ENCODE results near the gene SYT7.

The SYT7 gene

GRCh38 chr11:61554172-61554988, 26.5 kb downstream of the SYT7 start:
- no peak for DNase-seq

- DNase-seq = no peak
Observed at GRCh38 chr11:61553373-61554171, 27.3 kb downstream of the SYT7 start.

- DNase-seq = no peak
Observed at GRCh38 chr11:61552108-61552635, 28.7 kb downstream of the SYT7 start.

GRCh38 chr11:61551634-61552033, 29.2 kb downstream of the SYT7 start:
- no peak for DNase-seq

GRCh38 chr11:61550665-61551227, 30.1 kb downstream of the SYT7 start:
- no peak for DNase-seq

GRCh38 chr11:61549662-61550568, 31.0 kb downstream of the SYT7 start:
- no peak for DNase-seq

- no peak for DNase-seq
Observed at GRCh38 chr11:61549177-61549576, 31.7 kb downstream of the SYT7 start.

- no peak for DNase-seq
Observed at GRCh38 chr11:61547246-61547645, 33.6 kb downstream of the SYT7 start.

GRCh38 chr11:61546663-61547062, 34.2 kb downstream of the SYT7 start:
- no peak for DNase-seq

GRCh38 chr11:61545921-61546320, 35.0 kb downstream of the SYT7 start:
- DNase-seq = no peak

- DNase-seq = no peak
Observed at GRCh38 chr11:61545341-61545740, 35.5 kb downstream of the SYT7 start.

- DNase-seq = no peak
Observed at GRCh38 chr11:61544466-61544865, 36.4 kb downstream of the SYT7 start.

- DNase-seq = no peak
Observed at GRCh38 chr11:61543606-61544306, 37.1 kb downstream of the SYT7 start.

- no peak for DNase-seq
Observed at GRCh38 chr11:61542705-61543104, 38.2 kb downstream of the SYT7 start.

- no peak for DNase-seq
Observed at GRCh38 chr11:61542024-61542461, 38.8 kb downstream of the SYT7 start.

- no peak for DNase-seq
Observed at GRCh38 chr11:61541598-61541997, 39.3 kb downstream of the SYT7 start.

GRCh38 chr11:61540528-61540927, 40.3 kb downstream of the SYT7 start:
- no peak for DNase-seq

GRCh38 chr11:61539831-61540357, 41.0 kb downstream of the SYT7 start:
- DNase-seq = no peak

GRCh38 chr11:61539006-61539405, 41.9 kb downstream of the SYT7 start:
- no peak for DNase-seq

GRCh38 chr11:61538636-61538961, 42.3 kb downstream of the SYT7 start:
- no peak for DNase-seq

- DNase-seq = no peak
Observed at GRCh38 chr11:61537326-61537725, 43.5 kb downstream of the SYT7 start.

Data from T-helper 1 cell (primary cell).